Breast epithelium (tissue), 4 donors: ENCODE measurements around the gene TREM2. TPM values are rescaled to one million over a fixed set of nuclear protein-coding genes. Genes with fewer than 3 reads are reported as not detected.

Experiments used
- DNase-seq, 2 donors: peaks; one replicate each; pipeline ENCODE4 v3.0.0-alpha.2; 2019; ENCODE audit warnings: low spot score in 2 of 2
- H3K27ac ChIP-seq, 2 donors: fragments of 200-600 bp; sonication (generic) in 1 of 2; one replicate each; pipeline ENCODE4 v1.5.1; 2016 to 2019; ENCODE audit warnings: mild to moderate bottlenecking in 1 of 2
- H3K27me3 ChIP-seq, 2 donors: fragments of 200-600 bp; sonication (generic) in 1 of 2; one replicate each; pipeline versions ENCODE4 v1.5.1 to v1.6.0; 2017 to 2019; ENCODE audit warnings: control low read depth in 1 of 2, mild to moderate bottlenecking in 1 of 2
- H3K36me3 ChIP-seq: fragments of 200-600 bp; one replicate; pipeline ENCODE4 v1.5.1; 2019
- H3K4me1 ChIP-seq, 2 donors: fragments of 200-600 bp; sonication (generic); one replicate each; pipeline ENCODE4 v1.5.1; 2016 to 2019; ENCODE audit warnings: control low read depth in 1 of 2
- H3K4me3 ChIP-seq, 3 donors: fragments of 200-600 bp; sonication (generic); 1 replicate in 2 of 3; 2 replicates in 1 of 3; pipeline ENCODE4 v1.5.1; 2016 to 2019; ENCODE audit warnings: mild to moderate bottlenecking in 3 of 3, moderate library complexity in 2 of 3
- H3K9me3 ChIP-seq, 2 donors: fragments of 200-600 bp; sonication (generic) in 1 of 2; one replicate each; pipeline ENCODE4 v1.5.1; 2016 to 2019; ENCODE audit warnings: control low read depth in 1 of 2
- POLR2A ChIP-seq: fragments of 450-650 bp; IDR thresholded peaks from one replicate; pipeline ENCODE4 v1.6.1; 2016; ENCODE audit warnings: antibody characterized with exemption, mild to moderate bottlenecking, moderate library complexity
- POLR2AphosphoS5 ChIP-seq, 3 donors: sonication (generic); formaldehyde crosslinking; IDR thresholded peaks; one replicate each; pipeline ENCODE4 v1.6.1; 2017; ENCODE audit warnings: antibody characterized with exemption in 3 of 3
- intact Hi-C: fragments of 100-400 bp; cut with DNase I; formaldehyde crosslinking; loops from one replicate; pipeline ENCODE4 v1.15.1; 2023; ENCODE audit warnings: low total_unique reads
- total RNA-seq, 3 donors: library from RNA; depleted of rRNA; stranded (reverse); fragments of >200 nt; gene quantifications; one replicate each; pipeline ENCODE4 v1.1.0, GENCODE V29; 2016
- TF ChIP-seq, protein P1 (sequence below), 3 donors: fragments of 450-650 bp; IDR thresholded peaks; one replicate each; pipeline ENCODE4 v1.5.1; 2016 to 2017; ENCODE audit warnings: antibody characterized with exemption in 3 of 3, mild to moderate bottlenecking in 3 of 3, moderate library complexity in 3 of 3

TREM2 gene
- total RNA-seq, 3 donors from 2014 or later, result 7.7 to 31.6 (median 10.5) TPM

DNA sequence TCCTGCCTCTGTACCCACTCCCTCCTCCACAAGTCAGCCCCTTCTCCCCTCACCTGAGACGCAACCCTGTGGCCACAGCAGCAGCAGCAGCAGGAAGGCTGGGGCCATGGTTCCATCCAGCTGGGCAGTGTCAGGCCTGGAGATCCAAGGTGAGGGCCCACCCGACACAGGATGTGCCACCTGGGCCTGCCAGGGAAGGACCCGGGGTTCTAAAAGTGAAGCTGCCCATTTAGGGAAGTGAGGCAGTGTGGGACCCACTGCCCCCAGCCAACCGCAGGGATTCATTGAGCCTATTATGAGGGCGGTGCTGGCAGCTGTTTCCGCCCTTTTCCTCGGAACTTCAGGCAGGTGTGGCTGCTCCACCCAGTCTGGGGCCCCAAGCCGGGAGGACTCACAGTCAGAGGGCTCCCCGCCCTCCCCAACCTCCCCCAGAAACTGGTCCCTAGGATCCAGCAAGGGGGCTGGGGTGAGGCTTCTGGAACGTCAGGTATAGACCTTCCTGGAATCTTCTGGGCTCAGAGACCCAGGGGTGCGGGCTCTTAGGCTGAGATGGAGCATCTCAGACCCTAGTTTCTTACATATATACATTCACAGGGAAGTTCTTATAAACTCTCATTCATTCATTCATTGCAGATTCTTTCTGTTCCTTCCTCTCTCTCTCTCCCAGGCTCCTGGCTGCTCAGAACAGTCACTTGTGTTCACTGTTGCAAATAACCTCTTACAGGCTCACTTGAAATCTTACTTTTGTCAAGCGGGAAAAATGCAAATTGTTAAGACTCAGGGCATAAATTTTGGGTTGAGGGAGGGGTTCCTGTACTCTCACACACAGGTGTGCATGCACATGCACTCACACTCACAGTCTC lies 38.2 kb upstream of the TREM2 start, which contains the start of gene TREML2:
Gene TREML2, minus strand, starts transcription at position 249 of the 863 bp plus-strand sequence. Its CDS starts 141 bp downstream, at position 108.
- TF ChIP-seq POLR2A (no peak), POLR2AphosphoS5 (IDR thresholded peaks at IDR 0.05) (no peak)
- TF ChIP-seq, protein P1, sequence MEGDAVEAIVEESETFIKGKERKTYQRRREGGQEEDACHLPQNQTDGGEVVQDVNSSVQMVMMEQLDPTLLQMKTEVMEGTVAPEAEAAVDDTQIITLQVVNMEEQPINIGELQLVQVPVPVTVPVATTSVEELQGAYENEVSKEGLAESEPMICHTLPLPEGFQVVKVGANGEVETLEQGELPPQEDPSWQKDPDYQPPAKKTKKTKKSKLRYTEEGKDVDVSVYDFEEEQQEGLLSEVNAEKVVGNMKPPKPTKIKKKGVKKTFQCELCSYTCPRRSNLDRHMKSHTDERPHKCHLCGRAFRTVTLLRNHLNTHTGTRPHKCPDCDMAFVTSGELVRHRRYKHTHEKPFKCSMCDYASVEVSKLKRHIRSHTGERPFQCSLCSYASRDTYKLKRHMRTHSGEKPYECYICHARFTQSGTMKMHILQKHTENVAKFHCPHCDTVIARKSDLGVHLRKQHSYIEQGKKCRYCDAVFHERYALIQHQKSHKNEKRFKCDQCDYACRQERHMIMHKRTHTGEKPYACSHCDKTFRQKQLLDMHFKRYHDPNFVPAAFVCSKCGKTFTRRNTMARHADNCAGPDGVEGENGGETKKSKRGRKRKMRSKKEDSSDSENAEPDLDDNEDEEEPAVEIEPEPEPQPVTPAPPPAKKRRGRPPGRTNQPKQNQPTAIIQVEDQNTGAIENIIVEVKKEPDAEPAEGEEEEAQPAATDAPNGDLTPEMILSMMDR (IDR thresholded peaks at IDR 0.05), result no peak
- H3K27ac ChIP-seq, result peak within 1 kb of the TSS in 1 of 2 donors; percentile 25
- no peaks in the 10 kb centered on the region for H3K27me3 ChIP-seq
- H3K4me3 ChIP-seq, result no peak within 1 kb of the TSS
- no peak for DNase-seq
- no peaks in the 10 kb centered on the region for H3K36me3 ChIP-seq
- H3K4me1 ChIP-seq, result no peaks in the 10 kb centered on the region
- intact Hi-C loops, result no loop called here
- H3K9me3 ChIP-seq, result no peaks in the 10 kb centered on the region

DNA sequence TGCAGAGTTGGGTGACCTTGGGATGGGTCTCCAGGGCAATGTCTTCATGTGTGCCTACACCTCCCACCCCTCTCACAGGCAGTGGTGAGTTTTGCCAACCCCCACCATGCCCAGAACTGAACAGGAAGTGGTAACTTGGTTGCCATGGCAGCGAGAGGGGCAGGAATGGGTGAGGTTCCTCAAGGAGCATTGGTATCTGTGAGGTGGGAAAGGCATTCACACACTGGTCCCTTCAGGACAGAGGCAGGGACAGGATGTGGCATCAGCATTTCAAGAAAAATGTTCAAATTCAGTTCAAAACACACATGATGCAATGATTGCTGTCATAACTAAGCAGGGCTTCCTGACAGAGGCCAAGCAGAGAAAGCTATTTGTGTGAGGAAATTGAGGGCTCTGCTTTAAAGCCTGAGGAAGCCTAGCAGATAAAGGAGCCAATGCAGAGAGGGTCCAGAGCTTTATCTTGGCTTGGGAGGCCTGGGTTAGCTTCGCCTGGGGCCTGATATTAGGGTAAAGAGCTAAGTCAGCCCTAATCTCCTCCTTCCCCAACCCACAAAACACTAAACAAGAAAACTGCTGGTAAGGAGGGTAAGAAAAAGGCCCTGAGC lies 37.5 kb upstream of the TREM2 start:
- H3K36me3 ChIP-seq, result no peaks in the 10 kb centered on the region
- TF ChIP-seq POLR2AphosphoS5 (IDR thresholded peaks at IDR 0.05), result no peak
- TF ChIP-seq, protein P1 (IDR thresholded peaks at IDR 0.05), result no peak
- TF ChIP-seq POLR2A, result no peak
- peak overlapping the region in 1 of 2 donors; percentile 25 for H3K27ac ChIP-seq
- no peak overlapping the region for H3K4me3 ChIP-seq
- H3K4me1 ChIP-seq, result no peaks in the 10 kb centered on the region
- DNase-seq, result no peak
- no peaks in the 10 kb centered on the region for H3K9me3 ChIP-seq
- H3K27me3 ChIP-seq, result no peaks in the 10 kb centered on the region
- intact Hi-C loops, result no loop called here

DNA sequence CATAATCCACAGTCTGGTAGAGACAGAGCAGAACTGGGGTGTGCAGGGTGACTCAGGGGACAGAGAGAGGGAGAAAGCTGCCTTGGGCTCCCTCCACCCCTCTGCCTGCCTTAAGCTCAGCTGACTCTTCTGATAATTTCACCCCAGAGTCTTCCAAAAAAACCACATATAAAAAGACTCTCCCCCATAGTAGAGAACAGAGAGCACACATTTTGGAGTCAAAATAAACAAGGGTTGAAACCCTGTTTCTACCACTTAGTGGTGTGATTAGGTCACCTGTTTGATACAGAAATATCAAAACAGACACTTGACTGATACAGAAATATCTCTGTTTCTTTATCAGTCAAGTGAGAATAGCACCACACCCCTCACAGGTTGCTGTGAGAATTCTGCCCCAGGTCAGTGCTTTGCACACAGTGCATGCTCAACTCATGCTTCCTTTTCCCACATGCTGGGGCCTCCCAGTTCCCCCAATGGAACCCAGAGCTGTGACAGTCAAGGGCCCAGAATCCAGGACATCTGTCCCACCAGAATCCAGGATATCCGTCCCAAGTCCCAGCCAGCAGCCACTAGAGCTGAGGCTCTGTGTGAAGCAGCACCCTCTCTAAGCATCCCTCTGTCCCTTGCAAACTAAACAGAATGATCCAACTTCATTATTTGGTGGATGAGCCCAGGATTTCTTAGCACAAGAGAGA lies 36.8 kb upstream of the TREM2 start:
- Histone ChIP-seq H3K27ac (peak overlapping the region in 1 of 2 donors; percentile 25), H3K4me3 (no peak overlapping the region), H3K9me3 (no peaks in the 10 kb centered on the region), H3K4me1 (no peaks in the 10 kb centered on the region), H3K36me3 (no peaks in the 10 kb centered on the region), H3K27me3 (no peaks in the 10 kb centered on the region)
- no peak for TF ChIP-seq POLR2A
- no peak for TF ChIP-seq POLR2AphosphoS5 (IDR thresholded peaks at IDR 0.05)
- TF ChIP-seq, protein P1 (IDR thresholded peaks at IDR 0.05), result no peak
- intact Hi-C loops, result no loop called here
- DNase-seq, result no peak

DNA sequence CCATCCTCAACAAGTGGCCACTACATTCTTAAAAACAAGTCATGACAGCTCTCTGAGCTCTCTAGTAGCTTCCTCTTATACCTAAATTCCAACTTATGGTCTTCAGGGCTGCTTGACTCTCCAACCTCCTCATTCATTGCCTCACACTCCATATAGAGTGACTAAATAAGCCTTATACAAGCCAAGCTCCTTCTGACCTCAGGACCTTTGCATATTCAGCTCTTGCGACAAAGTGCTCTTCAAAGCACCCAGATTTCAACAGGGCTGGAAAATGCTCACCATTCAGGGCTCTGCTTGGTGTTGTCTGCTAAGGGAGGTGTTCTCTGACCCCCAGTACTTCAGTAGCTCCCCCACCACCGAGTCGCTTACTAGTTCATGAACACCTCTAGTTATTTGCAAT lies 34.3 kb upstream of the TREM2 start:
- Histone ChIP-seq H3K9me3 (no peaks in the 10 kb centered on the region), H3K4me1 (no peaks in the 10 kb centered on the region), H3K27me3 (peaks cover 0 to 9% of the 10 kb centered on the region in 2 donors), H3K36me3 (no peaks in the 10 kb centered on the region), H3K4me3 (no peak overlapping the region), H3K27ac (no peak overlapping the region)
- intact Hi-C loops, result no loop called here
- no peak for DNase-seq
- TF ChIP-seq POLR2AphosphoS5 (IDR thresholded peaks at IDR 0.05) (no peak), POLR2A (no peak)
- TF ChIP-seq, protein P1 (IDR thresholded peaks at IDR 0.05), result no peak
